ENCODE results near the gene C4orf51. TPM values are rescaled to one million over a fixed set of nuclear protein-coding genes. Genes with fewer than 3 reads are reported as not detected.

The C4orf51 gene
- total RNA-seq, 1 experiment from 2014 or later, result not detected

- H3K4me3 Mint-ChIP-seq (ENCODE audit: low read depth, unreplicated experiment), result no peak overlapping the region
- DNase-seq, result no peak
- CTCF ChIA-PET, result interaction anchor here (1.1 to 1.4 kb wide), 2 partner anchors 34 to 100 kb away, joined by 3 read pairs; no protein-coding TSS in a partner anchor
These were observed 43.4 kb downstream of the C4orf51 start for GRCh38 chr4:145723336-145723735.

GRCh38 chr4:145730026-145730425 lies 50.1 kb downstream of the C4orf51 start:
- BruUV-seq (replicated peaks), result no TSS peak
- DNase-seq, result no peak
- CTCF ChIA-PET, result no interaction called here
- Mint-ChIP-seq H3K9me3 (ENCODE audit: low read depth, unreplicated experiment) (no peaks in the 10 kb centered on the region), H3K4me3 (ENCODE audit: low read depth, unreplicated experiment) (no peak overlapping the region), H3K4me1 (ENCODE audit: low read depth, unreplicated experiment) (peaks cover 19% of the 10 kb centered on the region), H3K27ac (ENCODE audit: unreplicated experiment) (no peak overlapping the region), H3K36me3 (ENCODE audit: insufficient read depth, unreplicated experiment) (peaks cover 23% of the 10 kb centered on the region), H3K27me3 (ENCODE audit: unreplicated experiment) (no peaks in the 10 kb centered on the region)
- TF ChIP-seq CTCF (IDR thresholded peaks at IDR 0.05; ENCODE audit: unreplicated experiment), result no peak
- intact Hi-C loops (cut with micrococcal nuclease; ENCODE audit: unreplicated experiment), result loop anchor here (5.0 to 10.0 kb wide), 4 partner anchors 48 to 245 kb away; partner anchors contain the start of genes C4orf51, SMAD1 and ZNF827

More at GRCh38 chr4:145723336-145723735, 43.4 kb downstream of the C4orf51 start:
- intact Hi-C loops (cut with micrococcal nuclease; ENCODE audit: unreplicated experiment), result no loop called here
- no peak for TF ChIP-seq CTCF (IDR thresholded peaks at IDR 0.05; ENCODE audit: unreplicated experiment)
- peaks cover 4% of the 10 kb centered on the region for H3K9me3 Mint-ChIP-seq (ENCODE audit: low read depth, unreplicated experiment)
- H3K4me1 Mint-ChIP-seq (ENCODE audit: low read depth, unreplicated experiment), result peaks cover 13% of the 10 kb centered on the region
- H3K27ac Mint-ChIP-seq (ENCODE audit: unreplicated experiment), result no peak overlapping the region
- no peaks in the 10 kb centered on the region for H3K36me3 Mint-ChIP-seq (ENCODE audit: insufficient read depth, unreplicated experiment)
- H3K27me3 Mint-ChIP-seq (ENCODE audit: unreplicated experiment), result no peaks in the 10 kb centered on the region
- BruUV-seq (replicated peaks), result no TSS peak

GRCh38 chr4:145731028-145731427 lies 51.1 kb downstream of the C4orf51 start:
- H3K4me3 Mint-ChIP-seq (ENCODE audit: low read depth, unreplicated experiment), result no peak overlapping the region
- BruUV-seq (replicated peaks), result no TSS peak
- H3K4me1 Mint-ChIP-seq (ENCODE audit: low read depth, unreplicated experiment), result peaks cover 29% of the 10 kb centered on the region
- peak overlapping the region; percentile 20 for H3K27ac Mint-ChIP-seq (ENCODE audit: unreplicated experiment)
- no peak for TF ChIP-seq CTCF (IDR thresholded peaks at IDR 0.05; ENCODE audit: unreplicated experiment)
- H3K27me3 Mint-ChIP-seq (ENCODE audit: unreplicated experiment), result no peaks in the 10 kb centered on the region
- peaks cover 23% of the 10 kb centered on the region for H3K36me3 Mint-ChIP-seq (ENCODE audit: insufficient read depth, unreplicated experiment)
- H3K9me3 Mint-ChIP-seq (ENCODE audit: low read depth, unreplicated experiment), result no peaks in the 10 kb centered on the region
- no peak for DNase-seq
- intact Hi-C loops (cut with micrococcal nuclease; ENCODE audit: unreplicated experiment), result loop anchor here (5.0 to 10.0 kb wide), 4 partner anchors 49 to 246 kb away; partner anchors contain the start of genes C4orf51, SMAD1 and ZNF827
- CTCF ChIA-PET, result no interaction called here

- Mint-ChIP-seq H3K27ac (ENCODE audit: unreplicated experiment) (peak overlapping the region; percentile 74), H3K9me3 (ENCODE audit: low read depth, unreplicated experiment) (no peaks in the 10 kb centered on the region), H3K36me3 (ENCODE audit: insufficient read depth, unreplicated experiment) (peaks cover 23% of the 10 kb centered on the region), H3K27me3 (ENCODE audit: unreplicated experiment) (no peaks in the 10 kb centered on the region), H3K4me1 (ENCODE audit: low read depth, unreplicated experiment) (peaks cover 29% of the 10 kb centered on the region), H3K4me3 (ENCODE audit: low read depth, unreplicated experiment) (peak overlapping the region; percentile 59)
- CTCF ChIA-PET, result interaction anchor here (1.0 kb wide), 1 partner anchor 113 kb away, joined by 4 read pairs; the partner anchor contains the start of gene MMAA
- DNase-seq, result no peak
- no TSS peak for BruUV-seq (replicated peaks)
- no peak for TF ChIP-seq CTCF (IDR thresholded peaks at IDR 0.05; ENCODE audit: unreplicated experiment)
- intact Hi-C loops (cut with micrococcal nuclease; ENCODE audit: unreplicated experiment), result loop anchor here (5.0 to 10.0 kb wide), 4 partner anchors 50 to 247 kb away; partner anchors contain the start of genes C4orf51, SMAD1 and ZNF827
These were observed 52.3 kb downstream of the C4orf51 start for GRCh38 chr4:145732001-145732815.
